ENCODE data around the gene KIAA1328. TPM values are rescaled to one million over a fixed set of nuclear protein-coding genes. Genes with fewer than 3 reads are reported as not detected.

The KIAA1328 gene
- total RNA-seq, 1 donor from 2014 or later: 11.5 TPM

- Histone ChIP-seq H3K4me1 (no peaks in the 10 kb centered on the region), H3K79me2 (ENCODE audit: low read depth) (no peaks in the 10 kb centered on the region), H3K36me3 (no peaks in the 10 kb centered on the region), H3K4me3 (no peak overlapping the region), H3K4me2 (no peak overlapping the region), H2AFZ (replicated peaks) (no peak overlapping the region), H3K27ac (no peak overlapping the region), H3K9me3 (ENCODE audit: low read depth) (no peaks in the 10 kb centered on the region), H3F3A (ENCODE audit: low read depth) (no peaks in the 10 kb centered on the region), H4K20me1 (ENCODE audit: low read depth) (no peaks in the 10 kb centered on the region), H3K27me3 (no peaks in the 10 kb centered on the region), H3K9ac (no peak overlapping the region)
- no peaks in the 10 kb centered on the region for H3K36me3 Mint-ChIP-seq
- no peak overlapping the region for H3K4me3 Mint-ChIP-seq
- H3K27me3 Mint-ChIP-seq (ENCODE audit: insufficient read depth, low read depth): no peaks in the 10 kb centered on the region
- H3K27ac Mint-ChIP-seq: no peak overlapping the region
- no peak for DNase-seq (ENCODE audit: low spot score)
- H3K9me3 Mint-ChIP-seq: no peaks in the 10 kb centered on the region
- TF ChIP-seq EZH2phosphoT487 (IDR thresholded peaks at IDR 0.05) (no peak), EZH2 (IDR thresholded peaks at IDR 0.05) (no peak)
- TF ChIP-seq, protein P1, sequence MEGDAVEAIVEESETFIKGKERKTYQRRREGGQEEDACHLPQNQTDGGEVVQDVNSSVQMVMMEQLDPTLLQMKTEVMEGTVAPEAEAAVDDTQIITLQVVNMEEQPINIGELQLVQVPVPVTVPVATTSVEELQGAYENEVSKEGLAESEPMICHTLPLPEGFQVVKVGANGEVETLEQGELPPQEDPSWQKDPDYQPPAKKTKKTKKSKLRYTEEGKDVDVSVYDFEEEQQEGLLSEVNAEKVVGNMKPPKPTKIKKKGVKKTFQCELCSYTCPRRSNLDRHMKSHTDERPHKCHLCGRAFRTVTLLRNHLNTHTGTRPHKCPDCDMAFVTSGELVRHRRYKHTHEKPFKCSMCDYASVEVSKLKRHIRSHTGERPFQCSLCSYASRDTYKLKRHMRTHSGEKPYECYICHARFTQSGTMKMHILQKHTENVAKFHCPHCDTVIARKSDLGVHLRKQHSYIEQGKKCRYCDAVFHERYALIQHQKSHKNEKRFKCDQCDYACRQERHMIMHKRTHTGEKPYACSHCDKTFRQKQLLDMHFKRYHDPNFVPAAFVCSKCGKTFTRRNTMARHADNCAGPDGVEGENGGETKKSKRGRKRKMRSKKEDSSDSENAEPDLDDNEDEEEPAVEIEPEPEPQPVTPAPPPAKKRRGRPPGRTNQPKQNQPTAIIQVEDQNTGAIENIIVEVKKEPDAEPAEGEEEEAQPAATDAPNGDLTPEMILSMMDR (IDR thresholded peaks at IDR 0.05): no peak
- no peaks in the 10 kb centered on the region for H3K4me1 Mint-ChIP-seq
Observed at GRCh38 chr18:36977121-36977520, 148.2 kb downstream of the KIAA1328 start.

GRCh38 chr18:36993068-36993467, 164.1 kb downstream of the KIAA1328 start:
- TF ChIP-seq EZH2 (IDR thresholded peaks at IDR 0.05) (no peak), EZH2phosphoT487 (IDR thresholded peaks at IDR 0.05) (no peak)
- TF ChIP-seq, protein P1 (IDR thresholded peaks at IDR 0.05): no peak
- Histone ChIP-seq H3F3A (ENCODE audit: low read depth) (no peaks in the 10 kb centered on the region), H4K20me1 (ENCODE audit: low read depth) (no peaks in the 10 kb centered on the region), H3K79me2 (ENCODE audit: low read depth) (no peaks in the 10 kb centered on the region), H3K9me3 (ENCODE audit: low read depth) (no peaks in the 10 kb centered on the region), H3K4me2 (no peak overlapping the region), H2AFZ (replicated peaks) (no peak overlapping the region), H3K4me1 (no peaks in the 10 kb centered on the region), H3K36me3 (no peaks in the 10 kb centered on the region), H3K9ac (no peak overlapping the region), H3K27me3 (no peaks in the 10 kb centered on the region), H3K4me3 (no peak overlapping the region), H3K27ac (no peak overlapping the region)
- Mint-ChIP-seq H3K27me3 (ENCODE audit: insufficient read depth, low read depth) (no peaks in the 10 kb centered on the region), H3K9me3 (no peaks in the 10 kb centered on the region), H3K36me3 (no peaks in the 10 kb centered on the region), H3K27ac (no peak overlapping the region), H3K4me3 (no peak overlapping the region), H3K4me1 (no peaks in the 10 kb centered on the region)
- no peak for DNase-seq (ENCODE audit: low spot score)

DNA sequence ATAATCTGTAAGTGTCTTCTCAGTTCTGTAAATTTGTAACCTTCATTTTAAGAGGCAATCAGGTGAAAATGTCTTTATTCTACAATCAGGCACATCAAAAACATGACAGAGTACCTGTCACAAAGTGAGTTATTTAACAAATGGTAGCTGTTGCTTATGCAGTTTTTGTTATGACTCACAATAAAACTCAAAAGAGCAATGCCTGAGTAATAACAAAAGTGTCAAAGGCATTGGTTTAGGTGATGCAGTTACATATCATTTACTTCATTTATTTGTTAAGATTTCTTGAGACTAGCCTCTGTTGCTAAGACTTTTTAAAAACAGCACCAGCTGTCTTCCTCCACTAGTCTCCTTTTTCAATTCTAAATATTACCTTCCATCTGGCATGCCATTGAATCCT, 177.8 kb downstream of the KIAA1328 start:
- no peak overlapping the region for H3K4me3 Mint-ChIP-seq
- H3K36me3 Mint-ChIP-seq: no peaks in the 10 kb centered on the region
- Histone ChIP-seq H3K4me3 (no peak overlapping the region), H3K4me1 (peaks cover 16% of the 10 kb centered on the region), H2AFZ (replicated peaks) (no peak overlapping the region), H3F3A (ENCODE audit: low read depth) (no peaks in the 10 kb centered on the region), H3K9me3 (ENCODE audit: low read depth) (no peaks in the 10 kb centered on the region), H3K36me3 (no peaks in the 10 kb centered on the region), H4K20me1 (ENCODE audit: low read depth) (no peaks in the 10 kb centered on the region), H3K9ac (no peak overlapping the region), H3K79me2 (ENCODE audit: low read depth) (no peaks in the 10 kb centered on the region), H3K4me2 (peak overlapping the region; percentile 60), H3K27ac (no peak overlapping the region), H3K27me3 (no peaks in the 10 kb centered on the region)
- H3K27me3 Mint-ChIP-seq (ENCODE audit: insufficient read depth, low read depth): no peaks in the 10 kb centered on the region
- no peak overlapping the region for H3K27ac Mint-ChIP-seq
- no peak for TF ChIP-seq EZH2 (IDR thresholded peaks at IDR 0.05)
- no peak for TF ChIP-seq EZH2phosphoT487 (IDR thresholded peaks at IDR 0.05)
- TF ChIP-seq, protein P1 (IDR thresholded peaks at IDR 0.05): no peak
- no peaks in the 10 kb centered on the region for H3K9me3 Mint-ChIP-seq
- DNase-seq (ENCODE audit: low spot score): no peak
- H3K4me1 Mint-ChIP-seq: peaks cover 2% of the 10 kb centered on the region

Data from neural progenitor cell (in vitro differentiated cells).